Activated T-helper 2 cell treated with anti-CD3 and anti-CD28 coated beads, Interferon-gamma antibody, Interleukin-2, Interleukin-4, amounts not matched to agents 10 μg/mL and 5 μg/mL and 100 μg/mL, durations not matched to agents 14 hours and 24 hours and 36 hours (primary cell): ENCODE data around the gene FAHD1. TPM values are rescaled to one million over a fixed set of nuclear protein-coding genes. Genes with fewer than 3 reads are reported as not detected.
A peak's percentile ranks its signal among the peaks of the same experiment; 100 is the strongest.

Source experiments
- DNase-seq: peaks from one replicate; pipeline ENCODE4 v3.0.0; 2021; ENCODE audit warnings: low spot score
- H3K27ac Mint-ChIP-seq: one replicate; pipeline ENCODE4 v1.8.0; 2021; ENCODE audit warnings: mixed read lengths
- H3K27me3 Mint-ChIP-seq: one replicate; pipeline ENCODE4 v1.8.0; 2021; ENCODE audit warnings: low read depth, mixed read lengths
- H3K36me3 Mint-ChIP-seq: one replicate; pipeline ENCODE4 v1.8.0; 2021; ENCODE audit warnings: low read depth, mixed read lengths
- H3K4me1 Mint-ChIP-seq: one replicate; pipeline ENCODE4 v1.8.0; 2021; ENCODE audit warnings: low read depth, mixed read lengths
- H3K4me3 Mint-ChIP-seq: one replicate; pipeline ENCODE4 v1.8.0; 2021; ENCODE audit warnings: low read depth, mild to moderate bottlenecking, moderate library complexity, mixed read lengths
- H3K9me3 Mint-ChIP-seq: one replicate; pipeline ENCODE4 v1.8.0; 2021; ENCODE audit warnings: mixed read lengths
- intact Hi-C: fragments of 100-400 bp; cut with micrococcal nuclease; formaldehyde crosslinking; loops from one replicate; pipeline ENCODE4 v1.15.1; 2023
- total RNA-seq: library from RNA; stranded (reverse); gene quantifications from 2 replicates; pipeline ENCODE4 v1.2.3, GENCODE V29; 2022

The FAHD1 gene
- total RNA-seq, 1 donor from 2014 or later, result 17.6 TPM

DNA sequence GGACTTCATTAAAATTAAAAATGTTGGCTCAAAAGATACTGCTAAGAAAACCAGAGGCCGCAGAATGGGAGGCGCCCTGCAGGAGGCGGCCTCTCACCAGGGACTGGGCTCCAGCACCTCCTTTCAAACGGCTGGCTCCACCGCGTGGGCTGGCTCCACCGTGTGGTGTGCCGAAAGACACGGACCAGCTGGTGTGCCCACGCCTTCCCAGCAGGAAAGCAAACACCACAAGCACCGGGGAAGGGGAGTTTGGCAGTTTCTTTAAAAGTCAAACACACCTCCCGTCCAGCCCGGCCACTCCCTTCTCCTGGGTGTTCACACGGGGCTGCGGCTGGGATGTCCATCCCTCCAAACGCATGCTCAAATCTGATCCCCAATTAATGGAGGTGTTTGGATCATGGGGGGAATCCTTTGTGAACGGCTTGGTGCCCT lies 14.3 kb upstream of the FAHD1 start:
- Mint-ChIP-seq H3K4me3 (no peak overlapping the region), H3K27me3 (no peaks in the 10 kb centered on the region), H3K9me3 (no peaks in the 10 kb centered on the region), H3K27ac (no peak overlapping the region), H3K36me3 (peaks cover 25% of the 10 kb centered on the region), H3K4me1 (peaks cover 2% of the 10 kb centered on the region)
- DNase-seq, result peak; percentile 30
- intact Hi-C loops, result no loop called here

DNA sequence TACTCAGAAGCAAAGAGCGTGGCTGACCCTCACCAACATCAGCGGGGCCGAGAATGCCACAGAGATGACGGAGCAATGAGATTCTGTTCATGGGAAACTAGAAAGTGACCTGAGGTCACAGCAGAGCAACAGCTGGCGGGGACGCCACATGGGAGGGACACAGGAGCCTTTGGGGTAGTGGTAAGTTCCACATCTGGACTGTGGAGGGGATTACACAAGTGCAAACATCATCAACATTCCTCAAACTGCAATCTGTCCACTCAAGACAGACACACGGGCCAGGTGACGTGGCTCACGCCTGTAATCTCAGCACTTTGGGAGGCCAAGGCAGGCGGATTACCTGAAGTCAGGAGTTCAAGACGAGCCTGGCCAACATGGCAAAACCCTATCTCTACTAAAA lies 11.5 kb upstream of the FAHD1 start:
- intact Hi-C loops, result no loop called here
- Mint-ChIP-seq H3K4me3 (no peak overlapping the region), H3K9me3 (no peaks in the 10 kb centered on the region), H3K27me3 (no peaks in the 10 kb centered on the region), H3K27ac (no peak overlapping the region), H3K36me3 (peaks cover 18% of the 10 kb centered on the region), H3K4me1 (peaks cover 2% of the 10 kb centered on the region)
- DNase-seq, result no peak

DNA sequence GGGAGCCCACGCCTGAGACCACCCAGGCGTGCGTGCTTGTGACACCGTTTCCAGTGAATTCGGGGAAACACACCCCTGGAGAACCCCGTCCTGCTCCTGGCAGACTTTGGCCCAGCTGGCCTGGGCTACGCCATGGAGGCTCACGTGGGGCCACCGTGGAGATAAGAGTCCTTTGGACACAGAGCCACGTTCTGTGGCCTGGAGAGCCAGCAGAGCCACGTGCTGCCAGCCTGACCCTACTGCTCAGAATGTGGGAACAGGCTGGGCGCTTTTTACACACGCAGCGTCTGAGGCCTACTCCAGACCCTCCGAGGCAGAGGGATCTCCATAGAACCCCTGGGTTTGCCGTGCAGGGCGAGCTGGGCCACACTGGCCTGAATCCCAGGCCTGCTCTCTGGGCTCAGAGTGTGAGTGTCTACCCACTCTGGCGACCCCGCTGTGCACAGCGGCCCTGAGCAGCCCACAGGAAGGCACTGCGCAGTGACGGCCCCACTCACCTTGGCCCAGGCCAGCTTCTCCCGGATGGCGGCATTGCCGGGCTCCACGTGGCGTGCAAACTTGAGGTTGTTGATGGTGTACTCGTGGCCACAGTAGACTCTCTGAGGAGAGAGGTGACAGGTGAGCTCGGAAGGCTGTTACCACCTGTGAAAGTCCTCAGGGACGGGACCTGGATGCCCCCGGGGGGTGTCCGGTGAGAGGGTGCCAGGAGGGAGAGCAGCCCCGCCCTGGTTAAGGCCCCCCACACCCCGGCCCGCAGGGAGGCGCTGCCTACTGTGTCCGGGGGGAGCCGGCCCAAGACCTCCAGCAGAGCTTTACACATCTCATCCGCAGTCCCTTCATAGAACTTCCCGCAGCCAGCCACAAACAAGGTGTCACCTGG lies 10.4 kb upstream of the FAHD1 start:
- H3K9me3 Mint-ChIP-seq, result no peaks in the 10 kb centered on the region
- no peak for DNase-seq
- H3K36me3 Mint-ChIP-seq, result peaks cover 18% of the 10 kb centered on the region
- no peak overlapping the region for H3K27ac Mint-ChIP-seq
- H3K27me3 Mint-ChIP-seq, result no peaks in the 10 kb centered on the region
- intact Hi-C loops, result no loop called here
- no peak overlapping the region for H3K4me3 Mint-ChIP-seq
- peaks cover 2% of the 10 kb centered on the region for H3K4me1 Mint-ChIP-seq

DNA sequence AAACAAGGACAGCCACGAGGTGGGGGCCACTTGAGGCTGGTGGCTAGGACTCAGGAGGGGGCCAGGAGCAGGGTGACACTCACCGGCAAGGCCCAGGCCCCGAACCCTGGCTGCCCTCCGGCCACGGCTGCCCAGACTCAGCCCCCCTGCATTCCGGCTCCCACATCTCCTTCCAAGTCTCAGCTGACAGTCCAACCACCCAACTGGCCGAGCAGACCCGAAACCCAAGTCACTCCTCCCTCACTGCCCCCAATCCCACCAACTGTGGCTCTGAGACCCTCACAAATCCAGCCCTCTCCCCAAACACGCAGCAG lies 9.8 kb upstream of the FAHD1 start:
- intact Hi-C loops, result no loop called here
- peaks cover 2% of the 10 kb centered on the region for H3K4me1 Mint-ChIP-seq
- DNase-seq, result no peak
- peaks cover 18% of the 10 kb centered on the region for H3K36me3 Mint-ChIP-seq
- H3K27ac Mint-ChIP-seq, result no peak overlapping the region
- H3K27me3 Mint-ChIP-seq, result no peaks in the 10 kb centered on the region
- H3K4me3 Mint-ChIP-seq, result no peak overlapping the region
- no peaks in the 10 kb centered on the region for H3K9me3 Mint-ChIP-seq

DNA sequence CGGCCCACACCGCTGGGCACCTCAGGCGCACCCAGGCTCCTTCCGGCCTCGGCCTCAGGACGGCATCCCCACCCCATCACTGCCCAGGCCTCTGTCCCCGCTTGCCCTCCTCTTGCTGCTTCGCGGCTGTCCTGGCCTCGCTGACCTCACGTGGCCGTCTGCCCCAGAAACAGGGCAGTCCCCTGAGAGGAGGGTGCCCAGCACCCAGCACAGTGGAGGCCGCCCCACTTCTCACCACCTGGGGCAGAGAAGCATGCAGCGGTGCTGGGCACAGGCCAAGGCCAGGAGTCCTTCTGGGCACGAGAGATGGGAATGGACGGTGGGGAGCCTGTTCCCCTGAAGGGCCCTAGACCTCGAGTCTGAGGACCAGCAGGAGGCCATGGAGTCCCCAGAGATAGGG lies 9.3 kb upstream of the FAHD1 start:
- Mint-ChIP-seq H3K4me3 (no peak overlapping the region), H3K4me1 (peaks cover 2% of the 10 kb centered on the region), H3K36me3 (peaks cover 18% of the 10 kb centered on the region), H3K27me3 (no peaks in the 10 kb centered on the region), H3K9me3 (no peaks in the 10 kb centered on the region), H3K27ac (no peak overlapping the region)
- DNase-seq, result no peak
- intact Hi-C loops, result no loop called here

DNA sequence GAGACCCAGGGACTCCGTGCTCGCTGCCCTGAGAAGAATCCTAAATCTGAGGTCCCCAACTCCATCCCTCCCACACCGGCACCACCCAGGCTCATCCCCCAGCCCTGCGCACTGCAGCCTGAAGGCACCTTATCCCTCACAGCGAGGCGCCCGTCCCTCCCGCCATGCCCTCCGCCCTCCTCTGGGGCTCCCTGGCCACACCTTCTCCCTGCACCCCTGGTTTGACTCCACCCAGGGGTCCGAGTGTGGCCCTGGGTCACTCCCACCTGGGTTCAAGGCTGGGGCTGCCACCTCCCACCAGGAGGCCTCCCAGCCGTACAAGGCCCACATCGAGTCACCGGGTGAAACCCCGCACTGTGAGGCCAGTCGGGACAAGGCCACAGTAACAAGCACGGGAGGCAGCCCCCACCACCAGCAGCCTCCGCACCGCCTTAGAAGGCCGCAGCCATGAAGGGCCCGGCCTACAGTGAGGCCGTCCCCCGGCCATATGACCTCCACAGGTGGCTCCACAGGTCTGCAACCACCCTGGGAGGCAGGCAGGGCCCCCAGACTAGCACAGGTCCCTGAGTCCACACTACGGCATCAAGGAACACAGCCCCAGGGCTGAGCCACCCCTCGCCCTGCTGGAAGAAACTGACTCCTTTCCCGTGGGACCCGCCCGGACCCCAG lies 8.7 kb upstream of the FAHD1 start:
- H3K9me3 Mint-ChIP-seq, result no peaks in the 10 kb centered on the region

DNA sequence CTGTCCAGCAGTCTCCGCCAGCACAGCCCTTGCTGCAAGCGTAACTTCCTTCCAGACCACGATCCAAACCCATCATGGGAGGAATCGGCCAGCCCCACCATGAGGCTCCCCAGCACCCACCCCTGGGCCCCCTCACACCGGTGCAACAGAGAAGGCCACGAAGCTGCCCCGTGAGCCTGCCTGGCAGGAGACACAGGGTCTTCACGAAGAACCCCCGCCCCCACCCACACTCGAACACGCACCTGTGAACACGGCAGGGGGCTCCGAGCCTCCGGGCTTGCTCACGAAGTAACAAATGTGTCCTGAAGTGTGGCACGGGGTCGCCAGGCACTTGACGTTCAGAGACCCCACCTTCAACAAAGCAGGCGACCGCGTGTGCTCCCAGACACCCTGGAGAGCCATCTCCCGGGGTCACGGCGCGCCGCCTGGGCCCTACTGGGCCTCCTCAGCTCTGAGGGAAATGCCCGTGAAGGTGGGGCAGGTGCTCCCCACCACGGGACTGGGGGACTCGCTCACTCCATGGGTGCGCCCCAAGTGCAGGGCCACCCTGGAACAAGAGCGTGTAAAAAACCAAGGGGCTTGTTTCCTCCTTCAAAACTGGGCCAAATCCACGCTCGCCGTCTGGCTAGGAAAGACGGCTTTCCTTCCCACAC lies 8.0 kb upstream of the FAHD1 start:
- Mint-ChIP-seq H3K27ac (no peak overlapping the region), H3K9me3 (no peaks in the 10 kb centered on the region), H3K4me3 (no peak overlapping the region), H3K27me3 (no peaks in the 10 kb centered on the region), H3K36me3 (peaks cover 10% of the 10 kb centered on the region), H3K4me1 (peaks cover 3% of the 10 kb centered on the region)
- no peak for DNase-seq
- intact Hi-C loops, result no loop called here

More for the DNA sequence above, 8.7 kb upstream of the FAHD1 start:
- H3K4me3 Mint-ChIP-seq, result no peak overlapping the region
- H3K27me3 Mint-ChIP-seq, result no peaks in the 10 kb centered on the region
- H3K4me1 Mint-ChIP-seq, result peaks cover under 1% of the 10 kb centered on the region
- DNase-seq, result no peak
- peaks cover 15% of the 10 kb centered on the region for H3K36me3 Mint-ChIP-seq
- H3K27ac Mint-ChIP-seq, result no peak overlapping the region
- intact Hi-C loops, result no loop called here

DNA sequence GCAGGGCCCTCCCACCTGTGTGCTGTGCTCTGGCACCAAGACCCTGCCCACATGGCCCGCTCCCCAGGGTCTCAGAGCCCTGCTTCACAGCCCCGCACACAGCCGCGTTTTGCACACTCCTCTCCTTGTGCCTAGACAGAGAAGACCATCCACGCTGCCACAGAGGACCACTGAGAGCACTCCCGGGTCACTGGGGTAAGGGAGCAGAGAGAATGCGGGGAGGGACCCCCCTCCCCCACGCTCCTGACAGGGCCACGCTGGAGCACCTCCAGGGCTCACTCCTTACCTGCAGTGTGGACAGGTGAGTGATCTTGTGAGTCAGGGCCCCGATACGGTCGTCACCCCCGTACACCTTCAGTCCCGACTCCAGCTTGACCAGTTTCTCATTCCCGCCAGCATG lies 7.4 kb upstream of the FAHD1 start:
- intact Hi-C loops, result no loop called here

DNA sequence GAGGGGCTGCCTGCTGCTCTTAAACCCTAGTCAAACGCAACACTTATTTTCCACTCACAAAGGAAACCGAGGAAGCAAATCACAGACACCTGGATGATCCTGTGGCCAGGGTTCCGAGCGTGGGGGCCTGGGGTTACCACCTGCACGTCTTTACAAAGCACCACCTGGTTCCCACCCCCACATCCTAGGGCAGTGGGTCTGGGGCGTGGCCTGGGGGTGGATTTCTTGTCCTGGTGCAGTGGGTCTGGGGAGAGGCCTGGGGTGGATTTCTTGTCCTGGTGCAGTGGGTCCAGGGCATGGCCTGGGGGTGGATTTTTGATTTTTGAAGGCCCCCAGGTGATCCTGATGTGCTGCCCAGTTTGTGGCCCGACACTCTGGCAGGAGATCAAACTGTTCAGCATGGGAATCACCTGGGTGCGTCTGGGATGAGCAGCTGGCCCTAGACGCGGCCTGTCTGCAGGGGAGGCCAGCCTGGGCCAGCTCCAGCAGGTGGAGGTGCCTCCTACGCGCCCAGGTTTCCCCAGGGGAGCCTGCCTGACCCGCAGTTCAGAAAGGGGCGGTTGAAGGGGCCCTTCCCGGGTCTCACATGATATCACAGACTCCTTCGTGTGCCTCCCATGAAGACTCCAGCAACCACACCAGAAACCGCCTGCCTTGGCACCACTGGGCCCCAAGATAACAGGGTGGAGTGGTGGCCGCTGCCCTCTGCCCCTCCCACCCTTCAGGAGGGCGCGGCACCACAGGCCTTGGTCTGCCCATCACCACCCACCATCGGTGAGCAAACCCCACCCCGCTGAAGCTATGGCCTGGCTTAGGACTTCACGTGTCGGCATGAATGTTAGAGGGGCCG lies 6.7 kb upstream of the FAHD1 start:
- intact Hi-C loops, result no loop called here
- peaks cover 4% of the 10 kb centered on the region for H3K36me3 Mint-ChIP-seq
- no peak for DNase-seq
- H3K4me1 Mint-ChIP-seq, result peaks cover 10% of the 10 kb centered on the region
- no peak overlapping the region for H3K4me3 Mint-ChIP-seq
- H3K9me3 Mint-ChIP-seq, result no peaks in the 10 kb centered on the region
- no peak overlapping the region for H3K27ac Mint-ChIP-seq
- no peaks in the 10 kb centered on the region for H3K27me3 Mint-ChIP-seq

More for the DNA sequence above, 7.4 kb upstream of the FAHD1 start:
- H3K4me1 Mint-ChIP-seq, result peaks cover 7% of the 10 kb centered on the region
- no peaks in the 10 kb centered on the region for H3K9me3 Mint-ChIP-seq
- no peak overlapping the region for H3K27ac Mint-ChIP-seq
- no peak overlapping the region for H3K4me3 Mint-ChIP-seq
- peaks cover 10% of the 10 kb centered on the region for H3K36me3 Mint-ChIP-seq
- no peaks in the 10 kb centered on the region for H3K27me3 Mint-ChIP-seq
- no peak for DNase-seq

DNA sequence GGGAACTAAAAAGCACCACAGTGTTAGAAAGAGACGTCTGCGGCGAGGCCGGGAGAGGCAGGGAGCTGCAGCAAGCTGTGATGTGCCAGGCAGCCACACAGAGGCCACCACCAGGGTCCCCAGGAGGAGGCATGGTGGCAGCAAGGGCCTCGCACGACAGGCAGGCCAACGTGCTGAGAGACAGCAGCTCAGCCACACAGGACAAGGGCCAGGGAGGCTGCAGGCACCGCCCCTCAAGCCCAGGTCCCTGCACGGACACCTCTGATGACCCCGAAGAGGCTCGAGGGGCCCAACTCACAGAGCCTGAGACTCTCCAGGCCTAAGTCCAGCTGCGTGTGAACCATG lies 6.1 kb upstream of the FAHD1 start:
- intact Hi-C loops, result no loop called here
- Mint-ChIP-seq H3K4me1 (peaks cover 10% of the 10 kb centered on the region), H3K36me3 (no peaks in the 10 kb centered on the region), H3K27me3 (no peaks in the 10 kb centered on the region), H3K9me3 (no peaks in the 10 kb centered on the region), H3K27ac (no peak overlapping the region), H3K4me3 (no peak overlapping the region)
- no peak for DNase-seq

DNA sequence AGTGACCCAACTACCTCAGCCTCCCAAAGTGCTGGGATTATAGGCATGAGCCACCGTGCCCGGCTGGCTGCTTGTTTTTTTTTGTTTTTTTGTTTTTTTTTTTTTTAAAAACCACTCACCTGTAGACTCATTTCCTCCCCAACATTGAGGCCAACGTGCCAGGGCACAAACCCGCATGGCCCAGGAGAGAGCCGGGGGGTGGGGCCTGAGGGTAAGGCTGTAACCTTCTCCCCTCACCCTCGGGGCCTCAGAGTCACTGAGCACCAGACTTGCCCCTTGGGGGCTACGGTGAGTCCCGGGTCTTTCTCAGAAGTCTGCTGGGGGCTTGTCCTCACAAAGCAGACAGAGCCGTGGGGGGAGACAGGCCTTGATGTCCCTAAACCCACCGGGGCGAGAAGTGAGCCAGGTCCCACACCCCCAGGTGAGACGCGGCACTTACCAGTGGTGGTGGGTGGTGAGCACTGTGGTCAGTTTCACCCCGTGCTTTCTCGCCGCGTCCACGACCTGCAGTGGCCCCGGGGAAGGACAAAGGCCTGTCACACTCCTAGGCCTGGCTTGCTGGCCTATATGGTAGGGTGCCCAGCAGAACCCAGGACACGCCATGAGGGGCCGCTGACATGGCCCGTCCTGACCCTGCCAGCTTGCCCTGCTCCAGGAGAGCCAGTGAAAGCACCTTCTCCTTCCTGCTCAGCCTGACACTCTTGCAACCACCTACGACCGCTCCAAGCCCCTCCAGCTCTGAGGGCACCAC lies 5.0 kb upstream of the FAHD1 start:
- H3K36me3 Mint-ChIP-seq, result no peaks in the 10 kb centered on the region
- H3K4me3 Mint-ChIP-seq, result no peak overlapping the region
- H3K9me3 Mint-ChIP-seq, result no peaks in the 10 kb centered on the region
- no peak overlapping the region for H3K27ac Mint-ChIP-seq
- peaks cover 10% of the 10 kb centered on the region for H3K4me1 Mint-ChIP-seq
- DNase-seq, result no peak
- no peaks in the 10 kb centered on the region for H3K27me3 Mint-ChIP-seq
- intact Hi-C loops, result no loop called here

DNA sequence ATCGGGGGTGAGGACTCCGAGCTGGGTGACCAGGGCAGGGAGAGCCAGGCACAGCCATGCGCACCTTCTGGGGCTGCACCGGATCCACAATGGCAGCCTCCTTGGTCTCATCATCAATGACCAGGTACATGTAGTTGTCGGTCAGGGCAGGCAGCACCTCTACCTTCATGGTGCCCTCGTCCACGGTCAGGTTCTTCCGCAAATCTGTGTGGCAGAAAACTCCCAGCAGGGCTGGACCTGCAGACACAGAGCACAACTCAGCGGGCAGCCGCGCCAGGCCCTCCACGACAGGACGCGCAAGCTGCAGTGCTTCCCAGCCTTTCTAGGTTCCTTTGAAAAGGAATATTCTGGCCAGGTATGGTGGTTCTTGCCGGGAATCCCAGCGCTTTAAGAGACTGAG lies 4.2 kb upstream of the FAHD1 start:
- DNase-seq, result no peak
- Mint-ChIP-seq H3K27me3 (no peaks in the 10 kb centered on the region), H3K4me3 (no peak overlapping the region), H3K36me3 (no peaks in the 10 kb centered on the region), H3K4me1 (peaks cover 14% of the 10 kb centered on the region), H3K27ac (no peak overlapping the region), H3K9me3 (no peaks in the 10 kb centered on the region)
- intact Hi-C loops, result no loop called here
